GM15510 (cell line): ENCODE results near the gene CFAP99.

Experiments used
- POLR2A ChIP-seq: IDR thresholded peaks from 3 replicates; pipeline ENCODE4 v1.6.1; 2011; ENCODE audit warnings: borderline replicate concordance; ENCODE audit not compliant: insufficient read length; ENCODE audit errors: extremely low read depth

CFAP99 gene

GRCh38 chr4:2418650-2419571, at the start of gene CFAP99:
Gene CFAP99 (plus strand): TSS chr4:2418955.
- TF ChIP-seq POLR2A: no peak

GRCh38 chr4:2370597-2371320, 48.0 kb upstream of the CFAP99 start:
- no peak for TF ChIP-seq POLR2A

- TF ChIP-seq POLR2A: no peak
Measured at GRCh38 chr4:2371765-2372487, 46.8 kb upstream of the CFAP99 start.

- TF ChIP-seq POLR2A: no peak
Measured at GRCh38 chr4:2372488-2373030, 46.2 kb upstream of the CFAP99 start.

- no peak for TF ChIP-seq POLR2A
Measured at GRCh38 chr4:2373532-2373931, 45.2 kb upstream of the CFAP99 start.

GRCh38 chr4:2375427-2375826, 43.3 kb upstream of the CFAP99 start:
- no peak for TF ChIP-seq POLR2A

GRCh38 chr4:2377241-2377640, 41.5 kb upstream of the CFAP99 start:
- no peak for TF ChIP-seq POLR2A

- TF ChIP-seq POLR2A: no peak
Measured at GRCh38 chr4:2378401-2378800, 40.4 kb upstream of the CFAP99 start.

- TF ChIP-seq POLR2A: no peak
Measured at GRCh38 chr4:2378898-2379297, 39.9 kb upstream of the CFAP99 start.

GRCh38 chr4:2383760-2384159, 35.0 kb upstream of the CFAP99 start:
- TF ChIP-seq POLR2A: no peak

GRCh38 chr4:2384245-2384644, 34.5 kb upstream of the CFAP99 start:
- no peak for TF ChIP-seq POLR2A

- no peak for TF ChIP-seq POLR2A
Measured at GRCh38 chr4:2385516-2385915, 33.2 kb upstream of the CFAP99 start.

GRCh38 chr4:2386717-2387116, 32.0 kb upstream of the CFAP99 start:
- TF ChIP-seq POLR2A: no peak

GRCh38 chr4:2387218-2387617, 31.5 kb upstream of the CFAP99 start:
- no peak for TF ChIP-seq POLR2A

GRCh38 chr4:2387829-2388228, 30.9 kb upstream of the CFAP99 start:
- no peak for TF ChIP-seq POLR2A
